Measurements from ENCODE around the gene STT3B. TPM values are rescaled to one million over a fixed set of nuclear protein-coding genes. Genes with fewer than 3 reads are reported as not detected.

Gene STT3B
- total RNA-seq, 1 donor from 2014 or later, result 66.1 TPM

DNA sequence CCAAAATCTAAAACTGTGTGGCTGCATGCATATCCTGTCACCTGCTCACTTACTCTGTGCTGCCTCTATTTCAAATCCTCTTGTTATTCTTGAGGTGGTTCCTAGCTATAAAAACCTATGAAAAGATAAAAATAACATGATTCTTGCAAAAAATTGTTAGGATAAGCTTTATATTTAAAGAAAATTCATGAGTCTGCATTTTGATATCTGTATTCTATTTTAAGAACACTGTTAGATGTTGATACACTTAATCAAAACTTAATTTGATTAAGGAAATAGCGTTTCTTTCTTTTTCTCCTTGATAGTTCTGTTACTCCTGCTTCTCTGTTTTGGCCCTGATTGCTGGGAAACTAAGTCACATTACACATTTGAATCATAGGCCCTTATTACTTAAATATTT lies 22.5 kb downstream of the STT3B start:
- H3K9me3 Mint-ChIP-seq, result peaks cover 19% of the 10 kb centered on the region
- peaks cover 61% of the 10 kb centered on the region for H3K4me1 Mint-ChIP-seq
- no peak overlapping the region for H3K27ac Mint-ChIP-seq
- H3K4me3 Mint-ChIP-seq, result no peak overlapping the region
- DNase-seq, result no peak
- CTCF ChIA-PET, result no interaction called here
- TF ChIP-seq, protein P1, sequence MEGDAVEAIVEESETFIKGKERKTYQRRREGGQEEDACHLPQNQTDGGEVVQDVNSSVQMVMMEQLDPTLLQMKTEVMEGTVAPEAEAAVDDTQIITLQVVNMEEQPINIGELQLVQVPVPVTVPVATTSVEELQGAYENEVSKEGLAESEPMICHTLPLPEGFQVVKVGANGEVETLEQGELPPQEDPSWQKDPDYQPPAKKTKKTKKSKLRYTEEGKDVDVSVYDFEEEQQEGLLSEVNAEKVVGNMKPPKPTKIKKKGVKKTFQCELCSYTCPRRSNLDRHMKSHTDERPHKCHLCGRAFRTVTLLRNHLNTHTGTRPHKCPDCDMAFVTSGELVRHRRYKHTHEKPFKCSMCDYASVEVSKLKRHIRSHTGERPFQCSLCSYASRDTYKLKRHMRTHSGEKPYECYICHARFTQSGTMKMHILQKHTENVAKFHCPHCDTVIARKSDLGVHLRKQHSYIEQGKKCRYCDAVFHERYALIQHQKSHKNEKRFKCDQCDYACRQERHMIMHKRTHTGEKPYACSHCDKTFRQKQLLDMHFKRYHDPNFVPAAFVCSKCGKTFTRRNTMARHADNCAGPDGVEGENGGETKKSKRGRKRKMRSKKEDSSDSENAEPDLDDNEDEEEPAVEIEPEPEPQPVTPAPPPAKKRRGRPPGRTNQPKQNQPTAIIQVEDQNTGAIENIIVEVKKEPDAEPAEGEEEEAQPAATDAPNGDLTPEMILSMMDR (IDR thresholded peaks at IDR 0.05), result no peak
- H3K36me3 Mint-ChIP-seq (ENCODE audit: low read depth), result peaks cover 11% of the 10 kb centered on the region
- intact Hi-C loops (cut with micrococcal nuclease), result loop anchor here (10.0 kb wide), 1 partner anchor 160 kb away; no protein-coding TSS in a partner anchor
- ATAC-seq (ENCODE audit: low read depth), result no peak
- H3K27me3 Mint-ChIP-seq, result no peaks in the 10 kb centered on the region
- POLR2A ChIA-PET, result no interaction called here

DNA sequence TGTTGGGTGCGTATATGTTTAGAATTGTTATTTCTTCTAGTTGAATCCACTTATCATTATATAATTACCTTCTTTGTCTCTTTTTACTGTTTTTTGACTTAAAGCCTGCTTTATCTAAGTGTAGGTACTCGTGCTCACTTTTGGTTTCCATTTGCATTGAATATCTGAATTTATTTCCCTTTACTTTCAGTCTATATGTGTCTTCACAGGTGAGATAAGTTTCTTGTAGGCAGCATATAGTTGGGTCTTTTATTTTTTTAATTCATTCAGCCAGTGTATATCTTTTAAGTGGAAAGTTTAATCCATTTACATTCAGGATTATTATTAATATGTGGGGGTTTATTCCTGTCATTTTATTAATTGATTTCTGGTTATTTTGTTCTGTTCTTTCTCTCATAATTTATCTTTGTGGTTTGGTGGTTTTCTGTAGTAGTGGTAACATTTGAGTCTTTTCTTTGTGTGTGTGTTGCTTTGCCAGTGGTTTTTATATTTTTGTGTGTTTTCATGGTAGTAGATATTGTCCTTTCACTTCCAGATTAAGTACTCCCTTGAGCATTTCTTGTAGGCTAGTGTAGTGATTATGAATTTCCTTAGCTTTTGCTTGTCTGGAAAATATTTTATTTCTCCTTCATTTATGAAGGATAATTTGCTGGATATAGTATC lies 27.3 kb downstream of the STT3B start:
- H3K27ac Mint-ChIP-seq, result no peak overlapping the region
- ChIA-PET POLR2A (no interaction called here), CTCF (no interaction called here)
- peaks cover 18% of the 10 kb centered on the region for H3K36me3 Mint-ChIP-seq (ENCODE audit: low read depth)
- no peak overlapping the region for H3K4me3 Mint-ChIP-seq
- H3K9me3 Mint-ChIP-seq, result peaks cover 23% of the 10 kb centered on the region
- no peaks in the 10 kb centered on the region for H3K27me3 Mint-ChIP-seq
- TF ChIP-seq, protein P1 (IDR thresholded peaks at IDR 0.05), result no peak
- DNase-seq, result no peak
- peaks cover 66% of the 10 kb centered on the region for H3K4me1 Mint-ChIP-seq
- intact Hi-C loops (cut with micrococcal nuclease), result loop anchor here (10.0 kb wide), 1 partner anchor 155 kb away; no protein-coding TSS in a partner anchor
- ATAC-seq (ENCODE audit: low read depth), result no peak

DNA sequence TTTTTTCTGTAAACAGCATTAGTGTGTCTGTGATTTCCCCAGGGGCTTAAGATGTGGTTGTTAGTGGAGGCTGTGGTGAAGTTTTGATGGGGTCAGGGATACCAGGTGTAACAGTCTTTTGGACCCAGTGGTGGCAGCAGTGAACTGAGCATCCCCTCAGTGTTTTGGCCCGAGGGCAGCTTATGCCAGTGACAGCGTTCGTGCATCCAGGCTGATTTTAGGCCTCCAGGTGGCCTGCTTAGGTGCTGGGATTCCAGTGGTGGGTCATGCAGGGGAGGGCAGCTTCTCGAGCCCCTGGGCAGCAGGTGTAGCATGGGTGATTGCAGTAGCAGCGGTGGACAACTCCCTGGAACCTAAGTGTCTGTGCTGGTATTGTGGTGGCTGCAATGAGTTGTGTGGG lies 29.2 kb downstream of the STT3B start:
- intact Hi-C loops (cut with micrococcal nuclease), result no loop called here
- ATAC-seq (ENCODE audit: low read depth), result no peak
- POLR2A ChIA-PET, result no interaction called here
- H3K27me3 Mint-ChIP-seq, result no peaks in the 10 kb centered on the region
- peaks cover 19% of the 10 kb centered on the region for H3K36me3 Mint-ChIP-seq (ENCODE audit: low read depth)
- H3K4me1 Mint-ChIP-seq, result peaks cover 69% of the 10 kb centered on the region
- no peak overlapping the region for H3K4me3 Mint-ChIP-seq
- CTCF ChIA-PET, result no interaction called here
- H3K27ac Mint-ChIP-seq, result no peak overlapping the region
- H3K9me3 Mint-ChIP-seq, result peaks cover 23% of the 10 kb centered on the region
- TF ChIP-seq, protein P1 (IDR thresholded peaks at IDR 0.05), result no peak
- no peak for DNase-seq

DNA sequence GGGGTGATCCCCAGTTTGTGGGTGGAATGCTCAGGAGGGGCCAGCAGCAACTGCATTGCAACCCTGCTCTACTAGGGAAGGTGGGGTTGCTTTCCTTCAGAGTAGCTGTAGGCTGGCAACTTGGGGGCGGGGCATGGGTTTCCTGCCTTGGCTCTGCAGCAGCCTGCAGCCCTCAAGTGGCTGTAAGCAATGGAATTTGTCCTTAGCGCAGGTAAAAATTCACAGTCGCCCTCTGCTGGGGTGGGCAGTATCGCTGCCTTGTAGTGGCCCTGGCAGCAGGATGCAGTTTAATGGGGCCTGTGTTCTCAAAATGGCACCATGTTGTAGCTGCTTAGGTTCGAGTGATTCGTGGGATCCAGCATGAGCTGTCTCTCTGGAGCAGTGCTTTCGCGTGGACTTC lies 29.8 kb downstream of the STT3B start:
- intact Hi-C loops (cut with micrococcal nuclease), result no loop called here
- ChIA-PET CTCF (no interaction called here), POLR2A (no interaction called here)
- no peak for ATAC-seq (ENCODE audit: low read depth)
- Mint-ChIP-seq H3K27me3 (no peaks in the 10 kb centered on the region), H3K36me3 (ENCODE audit: low read depth) (peaks cover 19% of the 10 kb centered on the region), H3K4me3 (no peak overlapping the region), H3K9me3 (peaks cover 19% of the 10 kb centered on the region), H3K27ac (no peak overlapping the region), H3K4me1 (peaks cover 72% of the 10 kb centered on the region)
- TF ChIP-seq, protein P1 (IDR thresholded peaks at IDR 0.05), result no peak
- no peak for DNase-seq

DNA sequence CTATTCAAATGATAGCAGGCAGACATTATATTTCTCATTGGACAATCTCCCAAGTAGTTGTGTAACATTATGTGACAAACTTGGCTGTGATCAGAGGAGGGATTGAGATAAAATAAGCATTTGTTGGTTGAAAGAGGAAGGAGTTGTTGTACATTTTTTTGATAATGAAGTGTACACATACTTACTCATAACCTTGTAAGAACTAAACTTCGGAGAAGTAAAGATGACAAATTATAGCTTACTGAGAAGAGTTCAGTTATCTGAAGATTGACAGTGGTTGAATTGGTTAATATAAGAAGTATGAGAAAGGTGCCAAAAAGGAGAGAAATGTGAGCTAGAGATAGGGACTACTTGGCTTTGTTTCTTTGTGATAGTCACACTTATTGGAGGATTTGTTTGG lies 32.6 kb downstream of the STT3B start:
- ATAC-seq (ENCODE audit: low read depth), result no peak
- peak overlapping the region; percentile 21 for H3K27ac Mint-ChIP-seq
- ChIA-PET POLR2A (interaction anchor here (0.7 kb wide), 1 partner anchor 33 kb away, joined by 3 read pairs; the partner anchor contains the start of gene STT3B), CTCF (interaction anchor here (1.4 kb wide), 1 partner anchor 15 kb away, joined by 4 read pairs; no protein-coding TSS in a partner anchor)
- H3K4me3 Mint-ChIP-seq, result peak overlapping the region; percentile 8
- intact Hi-C loops (cut with micrococcal nuclease), result no loop called here
- peaks cover 9% of the 10 kb centered on the region for H3K36me3 Mint-ChIP-seq (ENCODE audit: low read depth)
- H3K27me3 Mint-ChIP-seq, result no peaks in the 10 kb centered on the region
- peaks cover 3% of the 10 kb centered on the region for H3K9me3 Mint-ChIP-seq
- DNase-seq, result no peak
- peaks cover 78% of the 10 kb centered on the region for H3K4me1 Mint-ChIP-seq
- TF ChIP-seq, protein P1 (IDR thresholded peaks at IDR 0.05), result no peak

Data from activated B cell treated with CpG ODN at 0.5 μM for 24 hours (primary cell).